A673 (cell line): ENCODE results near the gene PXT1.

Source experiments
- EZH2 ChIP-seq: fragments of 200-600 bp; sonication (generic); IDR thresholded peaks from 2 replicates; pipeline ENCODE4 v1.6.1; 2017; ENCODE audit warnings: borderline replicate concordance, low read depth, mild to moderate bottlenecking, mixed read lengths, antibody characterized with exemption, low read length; ENCODE audit not compliant: poor library complexity, severe bottlenecking
- TF ChIP-seq, protein P1 (sequence below): fragments of 300-800, 200-600 bp; sonication (generic); conservative IDR thresholded peaks from 2 replicates; pipeline ENCODE4 v1.5.1; 2017; ENCODE audit warnings: low read depth, mild to moderate bottlenecking, antibody characterized with exemption, low read length, moderate library complexity, mixed read lengths

GRCh38 chr6:36349240-36349639 lies 93.4 kb downstream of the PXT1 start:
- TF ChIP-seq, protein P1, sequence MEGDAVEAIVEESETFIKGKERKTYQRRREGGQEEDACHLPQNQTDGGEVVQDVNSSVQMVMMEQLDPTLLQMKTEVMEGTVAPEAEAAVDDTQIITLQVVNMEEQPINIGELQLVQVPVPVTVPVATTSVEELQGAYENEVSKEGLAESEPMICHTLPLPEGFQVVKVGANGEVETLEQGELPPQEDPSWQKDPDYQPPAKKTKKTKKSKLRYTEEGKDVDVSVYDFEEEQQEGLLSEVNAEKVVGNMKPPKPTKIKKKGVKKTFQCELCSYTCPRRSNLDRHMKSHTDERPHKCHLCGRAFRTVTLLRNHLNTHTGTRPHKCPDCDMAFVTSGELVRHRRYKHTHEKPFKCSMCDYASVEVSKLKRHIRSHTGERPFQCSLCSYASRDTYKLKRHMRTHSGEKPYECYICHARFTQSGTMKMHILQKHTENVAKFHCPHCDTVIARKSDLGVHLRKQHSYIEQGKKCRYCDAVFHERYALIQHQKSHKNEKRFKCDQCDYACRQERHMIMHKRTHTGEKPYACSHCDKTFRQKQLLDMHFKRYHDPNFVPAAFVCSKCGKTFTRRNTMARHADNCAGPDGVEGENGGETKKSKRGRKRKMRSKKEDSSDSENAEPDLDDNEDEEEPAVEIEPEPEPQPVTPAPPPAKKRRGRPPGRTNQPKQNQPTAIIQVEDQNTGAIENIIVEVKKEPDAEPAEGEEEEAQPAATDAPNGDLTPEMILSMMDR: no peak
- no peak for TF ChIP-seq EZH2
